GM19463 (cell line): ENCODE measurements around the gene ACSL3.

Experiments used
- ATAC-seq: cut with Tn5 transposase; IDR thresholded peaks from one replicate; pipeline ENCODE4 v1.9.1; 2021; ENCODE audit warnings: mild to moderate bottlenecking, moderate library complexity; ENCODE audit not compliant: unreplicated experiment

The ACSL3 gene

DNA sequence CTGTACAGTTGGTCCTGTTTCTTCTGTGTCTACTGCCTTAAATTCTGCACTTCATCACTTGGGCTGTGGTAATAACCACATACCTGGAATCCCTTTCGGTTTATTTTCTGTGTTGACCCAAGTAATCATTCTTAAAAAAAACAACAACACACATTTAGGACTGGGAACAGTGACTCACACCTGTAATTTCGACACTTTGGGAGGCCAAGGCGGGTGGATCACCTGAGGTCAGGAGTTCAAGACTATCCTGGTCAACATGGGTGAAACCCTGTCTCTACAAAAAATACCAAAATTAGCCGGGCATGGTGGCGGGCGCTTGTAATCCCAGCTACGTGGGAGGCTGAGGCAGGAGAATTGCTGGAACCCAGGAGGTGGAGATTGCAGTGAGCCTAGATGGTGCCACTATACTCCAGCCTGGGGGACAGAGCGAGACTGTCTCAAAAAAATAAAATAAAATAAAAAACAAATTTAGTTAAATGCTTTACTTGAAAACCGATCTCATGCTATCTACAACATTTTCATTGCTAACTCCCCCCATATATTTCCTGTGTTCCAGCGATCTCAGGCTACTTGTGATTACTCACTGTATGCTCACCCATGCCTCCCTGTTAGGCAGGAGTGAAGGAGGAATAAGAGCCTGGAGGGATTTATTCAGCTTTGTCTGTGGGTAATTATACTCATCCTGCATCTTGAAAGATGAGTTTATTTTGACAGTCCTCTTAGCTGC is 18.2 kb downstream of the ACSL3 start:
- ATAC-seq = no peak

DNA sequence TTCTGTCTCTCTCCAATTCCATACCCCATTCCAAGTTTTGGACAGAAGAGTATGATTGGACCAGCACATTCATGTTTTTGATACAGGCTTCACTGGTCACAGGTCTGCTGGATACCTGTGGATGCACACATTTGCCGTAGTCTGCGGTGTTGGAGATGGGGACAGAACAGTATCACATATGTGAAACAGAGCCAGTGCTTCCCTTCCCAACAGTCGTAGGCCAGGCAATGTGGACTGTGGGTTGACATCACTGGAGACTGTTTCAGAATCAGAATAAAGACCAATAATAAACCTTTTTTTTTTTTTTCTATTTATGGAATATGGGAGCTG is 18.7 kb downstream of the ACSL3 start:
- no peak for ATAC-seq

DNA sequence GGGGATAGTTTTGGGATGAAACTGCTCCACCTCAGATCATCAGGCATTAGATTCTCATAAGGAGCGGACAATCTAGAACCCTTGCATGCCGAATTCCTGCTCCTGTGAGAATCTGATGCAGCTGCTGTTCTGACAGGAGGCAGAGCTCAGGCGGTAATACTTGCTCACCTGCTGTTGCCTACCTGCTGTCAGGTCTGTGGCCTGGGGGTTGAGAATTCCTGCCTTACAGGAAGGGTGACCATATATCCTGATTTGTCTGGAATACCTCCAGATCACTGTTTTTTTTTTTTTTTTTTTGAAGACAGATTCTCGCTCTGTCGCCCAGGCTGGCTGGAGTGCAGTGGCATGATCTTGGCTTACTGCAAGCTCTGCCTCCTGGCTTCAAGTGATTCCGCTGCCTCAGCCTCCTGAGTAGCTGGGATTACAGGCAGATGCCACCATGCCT is 21.7 kb downstream of the ACSL3 start:
- no peak for ATAC-seq

DNA sequence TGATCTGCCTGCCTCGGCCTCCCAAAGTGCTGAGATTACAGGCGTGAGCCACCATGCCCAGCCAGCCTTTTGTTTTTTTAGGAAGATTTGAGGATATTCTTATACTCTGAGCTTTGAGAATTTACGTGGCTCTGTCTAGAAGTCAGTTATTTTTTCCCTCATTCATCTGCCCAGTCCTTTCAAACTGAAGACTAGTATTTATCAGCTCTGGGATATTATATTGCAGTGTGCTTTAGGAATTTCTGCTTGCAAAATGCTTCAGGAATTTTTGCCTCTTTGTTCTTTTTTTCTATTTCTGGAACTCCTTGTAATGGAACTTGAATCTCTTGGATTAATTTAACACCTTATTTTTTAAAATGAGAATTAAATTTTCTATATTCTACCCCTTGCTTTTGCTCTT is 22.6 kb downstream of the ACSL3 start:
- ATAC-seq = no peak

DNA sequence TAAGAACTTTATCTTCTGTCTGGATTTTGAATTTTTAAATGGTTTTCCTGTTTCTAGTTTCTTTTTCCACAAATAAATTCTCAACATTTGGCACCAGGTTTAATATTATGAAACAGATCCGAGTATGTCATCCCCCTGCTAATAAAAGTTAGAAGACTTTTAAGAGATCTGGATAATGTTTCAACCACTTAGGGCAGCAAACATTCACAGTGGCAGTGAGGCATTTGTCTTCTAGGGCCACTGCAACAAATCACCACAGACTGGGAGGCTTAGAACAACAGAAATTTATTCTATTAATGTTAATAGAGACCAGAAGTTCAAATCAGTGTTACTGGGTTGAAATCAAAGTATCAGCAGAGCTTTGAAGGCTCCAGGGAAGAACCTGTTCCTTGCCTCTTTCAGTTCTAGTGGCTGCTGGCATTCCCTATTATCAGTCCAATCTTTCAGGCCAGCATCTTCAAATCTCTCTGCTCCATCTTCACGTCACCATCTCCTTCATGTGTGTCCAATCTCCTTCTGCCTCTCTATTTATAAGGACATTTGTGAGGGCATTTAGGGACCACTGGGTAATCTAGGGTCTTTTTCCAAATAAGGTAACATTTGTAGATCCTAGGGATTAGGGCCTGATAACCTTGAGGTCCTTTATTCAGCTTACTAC is 23.4 kb downstream of the ACSL3 start:
- no peak for ATAC-seq

DNA sequence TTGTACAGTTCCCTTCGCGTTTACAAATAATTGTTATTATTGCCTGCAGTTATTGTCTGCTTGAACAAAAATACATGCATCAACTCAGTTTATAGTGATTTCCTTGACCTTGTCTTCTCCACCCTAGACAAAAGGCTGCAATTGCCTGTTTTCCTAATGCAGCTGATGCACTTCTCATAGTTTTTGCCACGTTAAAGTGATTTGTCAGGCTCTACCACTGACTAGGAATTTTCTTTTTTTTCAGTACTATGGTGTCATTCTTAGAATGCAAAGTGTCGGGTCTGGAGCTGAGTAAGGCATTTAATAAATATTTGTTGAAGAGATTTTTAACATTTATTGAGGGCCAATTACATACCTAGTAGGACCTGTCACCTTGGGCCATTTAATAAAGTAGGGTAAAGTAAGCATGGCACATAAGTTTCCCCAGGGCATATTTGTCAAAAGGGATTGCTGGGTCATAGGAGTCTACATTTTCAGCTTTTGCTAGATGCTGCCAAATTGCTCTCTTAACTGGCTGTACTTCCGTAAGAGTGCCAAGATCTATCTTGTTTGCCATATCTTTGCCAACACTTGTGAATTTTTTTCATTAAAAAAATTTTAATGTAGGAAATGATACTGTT is 24.1 kb downstream of the ACSL3 start:
- no peak for ATAC-seq

DNA sequence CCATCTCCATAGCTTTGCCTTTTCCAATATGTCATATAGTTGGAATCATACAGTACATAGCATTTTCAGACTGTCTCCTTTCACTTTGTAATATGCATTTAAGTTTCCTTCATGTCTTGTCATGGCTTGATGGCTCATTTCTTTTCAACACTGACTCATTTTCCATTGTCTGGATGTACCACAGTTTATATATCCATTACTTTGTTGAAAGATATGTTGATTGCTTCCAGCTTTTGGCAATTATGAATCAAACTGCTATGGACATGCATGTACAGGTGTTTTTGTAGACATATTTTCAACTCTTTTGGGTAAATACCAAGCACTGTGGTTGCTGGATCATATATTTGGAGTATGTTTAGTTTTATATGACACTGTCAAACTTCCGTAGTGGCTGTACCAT is 26.3 kb downstream of the ACSL3 start:
- no peak for ATAC-seq

DNA sequence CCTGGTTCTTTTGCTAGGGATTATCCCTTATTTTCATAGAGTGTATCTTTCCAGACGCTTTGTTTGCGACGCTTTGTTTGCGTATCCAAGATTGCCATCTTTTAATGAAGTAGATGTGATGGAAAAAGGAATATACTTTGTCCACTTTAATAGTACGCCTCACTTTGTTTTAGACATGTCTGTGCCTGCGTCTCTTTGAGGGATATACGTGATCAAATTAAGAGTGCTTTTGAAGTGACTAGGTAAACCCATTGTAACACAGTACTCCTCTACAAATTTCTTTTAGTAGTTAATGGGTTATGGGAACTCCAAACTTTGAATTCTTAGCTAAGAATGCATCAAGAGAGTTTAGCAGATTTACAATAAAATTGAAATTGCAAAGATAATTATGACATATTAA is 27.9 kb downstream of the ACSL3 start:
- no peak for ATAC-seq

DNA sequence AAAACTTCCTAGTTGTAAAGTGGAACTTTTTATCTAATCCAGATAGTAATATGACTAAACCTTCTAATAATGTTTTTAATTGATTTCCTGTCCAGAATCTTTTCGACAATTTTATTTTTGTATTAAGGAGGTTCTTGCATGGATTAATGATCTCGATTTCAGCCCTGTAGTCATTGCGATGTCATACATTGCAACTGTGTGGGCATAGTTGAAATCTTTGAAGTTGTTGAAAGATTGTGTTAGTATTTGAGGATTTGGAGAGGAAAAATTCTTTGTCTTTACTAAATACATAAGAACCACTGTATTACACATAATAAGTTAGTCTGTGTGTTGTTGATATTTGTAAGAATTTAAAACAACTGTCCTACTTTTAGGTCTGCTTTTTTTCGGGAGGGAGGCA is 31.1 kb downstream of the ACSL3 start:
- no peak for ATAC-seq

DNA sequence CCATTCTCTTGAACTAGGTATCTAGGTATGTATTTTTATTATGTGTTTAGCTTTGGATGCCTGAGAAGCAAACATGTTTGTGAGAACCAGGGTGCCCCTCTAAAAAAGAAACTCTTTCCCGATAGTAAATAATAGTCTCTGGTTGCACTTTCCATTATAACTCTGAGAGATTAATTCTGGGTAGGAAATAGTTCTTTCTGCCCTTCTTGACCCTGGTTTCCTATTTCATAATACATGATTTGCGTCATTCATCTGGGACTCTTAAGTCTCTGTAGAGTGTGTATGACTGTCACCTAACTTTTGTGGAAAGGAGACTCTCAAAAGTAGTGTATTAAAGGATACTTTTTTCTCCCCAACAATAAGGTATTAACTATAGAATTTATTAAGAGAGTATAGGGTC is 31.5 kb downstream of the ACSL3 start:
- no peak for ATAC-seq

DNA sequence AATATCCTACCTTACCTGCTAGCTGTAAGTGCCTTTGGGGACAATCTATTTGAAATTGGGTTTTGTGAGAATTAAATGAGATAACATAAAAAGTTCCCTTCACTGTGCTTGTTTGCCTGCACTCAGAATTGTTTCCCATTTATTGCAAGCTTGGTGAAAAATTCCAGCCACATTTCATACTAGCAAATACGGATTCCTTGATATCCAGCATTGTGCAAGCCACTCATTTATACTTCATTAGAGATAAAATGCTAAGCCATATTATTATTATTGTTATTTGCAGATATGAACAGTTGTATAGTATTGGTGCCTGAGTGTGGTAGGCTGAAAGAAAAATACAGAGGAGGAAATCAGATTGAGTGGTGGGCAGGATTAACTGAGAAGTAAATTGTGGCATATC is 31.9 kb downstream of the ACSL3 start:
- no peak for ATAC-seq

DNA sequence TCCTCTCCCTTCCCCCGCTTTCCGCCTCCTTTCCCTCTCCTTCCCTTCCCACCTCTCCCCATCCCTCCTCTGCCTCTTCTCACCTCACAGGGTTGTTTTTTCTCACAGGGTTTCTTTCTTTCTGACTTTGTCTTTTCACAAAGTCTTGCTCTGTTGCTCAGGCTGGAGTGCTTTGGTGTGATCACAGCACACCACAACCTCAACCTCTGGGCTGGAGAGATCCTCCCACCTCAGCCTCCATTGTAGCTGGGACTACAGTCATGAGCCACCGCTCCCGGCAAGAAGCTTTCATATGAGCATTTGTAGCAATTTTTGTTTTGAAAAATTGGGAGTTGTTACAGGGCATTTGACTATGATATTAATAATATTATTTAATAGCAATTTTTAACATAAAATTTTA is 32.9 kb downstream of the ACSL3 start:
- no peak for ATAC-seq

DNA sequence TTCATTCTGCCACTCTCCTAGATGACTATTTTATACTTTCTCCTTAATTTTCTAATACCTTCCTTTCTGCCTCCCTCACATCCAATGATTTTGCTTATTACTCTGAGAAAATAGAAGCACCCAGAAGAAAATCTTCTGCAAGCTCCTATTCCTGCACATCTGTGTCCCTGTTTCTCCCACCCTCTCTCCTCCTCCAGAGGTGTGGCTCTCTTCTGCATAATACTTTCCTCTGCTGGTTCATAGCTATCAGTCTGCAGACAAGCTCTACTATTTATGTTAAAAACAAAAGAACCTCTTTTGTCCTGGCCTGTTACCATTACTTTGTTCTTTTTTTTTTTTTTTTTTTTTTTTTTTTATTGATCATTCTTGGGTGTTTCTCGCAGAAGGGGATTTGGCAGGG is 34.3 kb downstream of the ACSL3 start:
- ATAC-seq = no peak

DNA sequence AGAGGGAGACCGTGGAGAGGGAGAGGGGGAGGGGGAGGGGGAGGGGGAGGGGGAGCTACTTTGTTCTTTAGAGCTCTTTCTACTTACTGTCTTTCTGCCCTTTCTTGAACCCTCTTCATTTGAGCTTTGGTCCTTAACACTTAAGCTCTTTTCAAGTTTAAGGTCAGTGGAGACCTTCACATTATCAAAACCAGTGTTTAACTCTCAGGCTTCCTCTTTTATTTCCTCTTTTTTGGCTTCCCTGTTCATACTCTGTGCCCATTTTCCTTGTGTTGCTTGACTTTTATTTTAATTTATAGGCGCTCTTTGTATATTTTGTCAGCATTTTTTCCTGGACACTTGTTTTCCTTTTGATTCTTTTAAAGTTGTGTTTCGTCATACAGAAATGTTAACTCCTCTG is 37.1 kb downstream of the ACSL3 start:
- ATAC-seq = no peak

DNA sequence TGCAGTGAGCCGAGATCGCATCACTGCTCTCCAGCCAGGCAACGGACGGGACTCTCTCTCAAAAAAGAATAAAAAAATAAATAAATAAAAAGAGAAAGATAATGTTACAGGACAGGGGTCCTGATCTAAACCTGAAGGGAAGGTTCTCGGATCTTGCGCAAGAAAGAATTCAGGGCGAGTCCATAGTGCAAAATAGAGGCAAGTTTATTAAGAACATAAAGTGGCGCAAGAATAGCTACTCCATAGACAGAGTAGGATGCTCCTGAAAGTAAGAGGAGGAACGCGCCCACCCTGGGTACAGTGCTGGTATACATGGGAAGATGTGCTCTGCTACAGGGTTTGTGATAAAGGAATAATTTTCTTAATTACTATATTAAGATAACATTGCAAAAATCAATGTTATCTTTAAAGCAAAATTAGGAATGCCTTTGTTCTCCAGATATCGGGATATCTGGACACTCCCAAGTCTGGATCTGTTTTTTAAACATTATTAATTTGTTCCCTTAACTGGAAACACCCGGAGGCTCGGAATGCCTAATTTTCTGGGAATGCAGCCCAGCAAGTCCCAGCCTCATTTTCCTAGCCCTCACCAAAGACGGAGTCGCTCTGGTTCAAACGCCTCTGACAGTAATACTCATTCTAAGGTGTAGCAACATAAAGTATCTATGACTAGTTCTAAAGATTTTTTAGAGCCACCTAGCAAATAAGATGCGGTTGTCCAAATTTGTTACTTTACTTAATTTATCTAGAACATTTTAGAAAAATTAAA is 38.8 kb downstream of the ACSL3 start:
- no peak for ATAC-seq

DNA sequence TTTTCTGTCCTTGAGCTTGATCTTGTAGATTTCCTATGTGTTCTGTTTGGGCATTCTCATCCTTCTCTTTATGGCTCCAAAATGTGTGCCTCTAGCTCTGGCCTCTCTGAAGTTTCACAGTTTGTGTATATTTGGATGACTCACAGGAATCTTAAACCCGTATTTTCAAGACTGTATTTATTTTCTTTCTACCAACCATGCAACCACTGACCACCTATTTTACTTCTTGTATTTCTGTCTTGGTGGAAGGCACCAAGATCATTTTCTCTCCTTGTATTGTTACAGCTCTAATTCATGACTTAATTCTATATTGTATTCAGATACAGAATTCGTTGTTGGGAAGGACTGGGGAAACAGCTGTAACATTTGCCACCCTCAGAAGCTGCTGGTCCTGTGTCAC is 39.5 kb downstream of the ACSL3 start:
- ATAC-seq = no peak

DNA sequence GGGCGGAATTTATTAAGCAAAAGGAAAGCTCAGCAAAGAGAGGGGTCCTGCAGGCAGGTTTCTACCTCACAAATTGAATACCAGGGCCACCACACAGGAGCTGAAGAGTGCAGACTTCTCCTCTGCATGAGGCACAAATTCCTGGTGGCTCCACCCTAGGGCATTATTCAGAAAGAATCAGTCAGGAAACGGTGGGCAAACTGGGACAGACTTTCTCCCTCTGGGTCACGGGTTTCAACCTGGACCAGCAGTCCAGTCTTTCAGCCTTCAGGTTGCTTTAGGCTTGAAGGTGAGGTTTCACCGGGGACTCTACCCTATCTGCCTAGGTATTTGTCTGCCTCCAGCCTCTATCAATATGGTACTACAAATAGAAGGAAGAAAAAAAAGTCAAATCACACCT is 41.8 kb downstream of the ACSL3 start:
- no peak for ATAC-seq

DNA sequence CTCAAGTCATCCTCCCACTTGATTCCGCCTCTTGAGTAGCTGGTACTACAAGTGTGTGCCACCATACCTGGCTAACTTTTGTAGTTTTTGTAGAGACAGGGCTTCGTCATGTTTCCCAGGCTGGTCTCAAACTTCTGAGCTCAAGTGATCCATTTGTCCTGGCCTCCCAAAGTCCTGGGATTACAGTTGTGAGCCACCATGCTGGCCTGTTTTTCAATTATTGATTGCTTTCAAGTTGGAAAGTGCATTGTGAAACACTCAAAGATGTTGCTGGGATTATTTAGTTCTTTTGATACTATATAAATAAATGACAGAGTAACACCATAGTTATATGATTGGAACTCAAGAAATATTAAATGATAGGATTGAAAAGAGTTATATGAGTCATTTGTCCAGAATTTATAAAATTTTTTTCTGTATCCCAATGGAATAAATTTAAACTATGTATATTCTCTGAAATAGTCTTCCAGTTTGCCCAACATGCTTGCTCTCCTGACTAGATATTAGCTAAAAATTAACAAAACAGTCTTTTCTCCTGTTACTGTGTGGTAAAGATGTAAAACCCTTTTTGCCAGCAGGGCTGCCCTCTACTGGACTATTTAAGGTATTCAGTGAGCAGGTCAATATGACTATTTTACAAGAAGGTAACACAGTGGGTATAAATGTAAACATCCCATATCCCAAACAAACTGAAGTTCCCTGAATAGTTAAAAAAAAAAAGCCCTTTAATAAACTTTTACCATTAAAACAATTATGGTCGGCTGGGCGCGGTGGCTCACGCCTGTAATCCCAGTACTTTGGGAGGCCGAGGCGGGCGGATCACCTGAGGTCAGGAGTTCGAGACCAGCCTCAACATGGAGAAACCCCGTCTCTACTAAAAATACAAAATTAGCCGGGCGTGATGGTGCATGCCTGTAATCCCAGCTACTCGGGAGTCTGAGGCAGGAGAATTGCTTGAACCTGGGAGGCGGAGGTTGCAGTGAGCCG is 42.7 kb downstream of the ACSL3 start:
- ATAC-seq = peak; percentile 93

DNA sequence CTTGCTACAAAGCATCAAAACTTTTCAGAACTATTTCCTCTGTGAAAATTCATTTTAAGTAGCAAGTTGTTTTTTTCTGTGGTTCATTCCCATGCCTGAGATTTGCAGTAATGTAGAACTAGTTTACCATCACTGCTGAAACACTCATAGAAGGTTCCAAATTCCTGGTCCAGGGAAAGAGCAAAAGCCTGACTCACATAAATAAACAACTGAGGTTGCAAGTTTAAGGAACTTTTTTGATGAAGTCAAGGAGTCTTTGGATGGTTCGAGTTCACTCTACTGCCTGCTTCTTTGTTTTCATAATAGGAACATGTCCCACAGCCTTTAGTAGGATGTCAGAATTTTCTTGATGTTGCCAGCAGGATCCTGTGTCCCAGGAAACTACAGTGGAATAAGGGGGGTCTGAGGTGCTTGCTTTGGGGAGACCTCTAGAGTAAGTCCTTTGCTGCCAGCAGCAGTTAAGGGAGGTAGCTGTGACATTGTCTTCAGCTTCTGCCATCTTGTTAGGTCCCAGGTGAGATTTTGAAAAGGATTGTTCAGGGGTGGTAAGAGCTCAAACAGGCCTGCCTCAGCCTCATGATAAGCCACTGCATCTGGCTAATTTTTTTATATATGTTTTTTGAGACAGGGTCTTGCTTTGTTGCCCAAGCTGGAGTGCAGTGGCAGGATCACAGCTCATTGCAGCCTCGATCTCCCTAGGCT is 43.9 kb downstream of the ACSL3 start:
- no peak for ATAC-seq

DNA sequence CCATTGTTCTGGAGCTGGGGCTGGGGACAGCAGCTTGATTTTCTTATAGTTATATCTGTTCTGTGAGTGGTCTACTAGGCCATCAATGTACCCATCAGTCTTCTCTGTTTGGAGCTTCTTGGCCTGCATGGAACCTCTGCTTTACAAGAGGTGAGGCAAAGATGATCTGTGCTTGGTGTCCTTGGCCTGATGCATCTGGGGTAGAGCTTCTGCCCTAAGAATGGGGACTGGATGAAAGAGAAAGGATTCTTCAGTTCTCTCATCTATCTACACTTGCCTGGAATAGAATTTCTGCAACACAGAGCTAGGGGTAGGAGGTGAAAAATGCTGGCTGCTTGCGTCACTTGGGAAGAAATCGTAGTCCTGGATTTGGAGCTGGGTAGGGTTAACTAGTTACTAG is 46.2 kb downstream of the ACSL3 start:
- no peak for ATAC-seq
